Bronchial epithelial cell (primary cell): ENCODE results near the gene UNC79. TPM values are rescaled to one million over a fixed set of nuclear protein-coding genes. Genes with fewer than 3 reads are reported as not detected.

Experiments
- DNase-seq: peaks from one replicate; pipeline ENCODE4 v3.0.0-alpha.2; 2010; ENCODE audit warnings: low read depth
- FAIRE-seq: peaks from 2 replicates; lab custom pipeline; 2011; peaks lifted over from hg19 to GRCh38; lab: Jason Lieb, UNC
- H3K27me3 ChIP-seq: 2 replicates; pipeline ENCODE4 v1.5.1; 2011; ENCODE audit warnings: low read length; ENCODE audit not compliant: control insufficient read depth, insufficient read depth
- H3K36me3 ChIP-seq: 2 replicates; pipeline ENCODE4 v1.5.1; 2011; ENCODE audit warnings: low read length; ENCODE audit not compliant: control insufficient read depth, insufficient read depth
- H3K4me3 ChIP-seq: 2 replicates; pipeline ENCODE4 v1.5.1; 2011; ENCODE audit warnings: mild to moderate bottlenecking, low read depth, low read length, control low read depth
- CTCF ChIP-seq: IDR thresholded peaks from 2 replicates; pipeline ENCODE4 v1.5.1; 2011; ENCODE audit warnings: mild to moderate bottlenecking, moderate library complexity, low read length, control low read depth, inconsistent platforms; ENCODE audit not compliant: insufficient read depth, severe bottlenecking
- total RNA-seq: library from RNA; depleted of rRNA; stranded (reverse); fragments of >200 nt; gene quantifications from 2 replicates; pipeline ENCODE4 v1.2.1, GENCODE V29; 2014

Gene UNC79
- total RNA-seq, 1 donor from 2014 or later, result under 0.01 TPM

GRCh38 chr14:93643127-93643526, 212.4 kb downstream of the UNC79 start:
- Histone ChIP-seq H3K27me3 (no peaks in the 10 kb centered on the region), H3K36me3 (no peaks in the 10 kb centered on the region), H3K4me3 (no peak overlapping the region)
- TF ChIP-seq CTCF, result no peak
- no peak for FAIRE-seq
- no peak for DNase-seq

- DNase-seq (no peak), FAIRE-seq (no peak)
- Histone ChIP-seq H3K4me3 (no peak overlapping the region), H3K27me3 (no peaks in the 10 kb centered on the region), H3K36me3 (no peaks in the 10 kb centered on the region)
- no peak for TF ChIP-seq CTCF
Measured at GRCh38 chr14:93643676-93644075, 212.9 kb downstream of the UNC79 start.

- Histone ChIP-seq H3K36me3 (no peaks in the 10 kb centered on the region), H3K27me3 (no peaks in the 10 kb centered on the region), H3K4me3 (no peak overlapping the region)
- DNase-seq (no peak), FAIRE-seq (no peak)
- TF ChIP-seq CTCF, result no peak
Measured at GRCh38 chr14:93645200-93645599, 214.5 kb downstream of the UNC79 start.

GRCh38 chr14:93648440-93649168, 217.9 kb downstream of the UNC79 start:
- DNase-seq (peak; percentile 30), FAIRE-seq (no peak)

GRCh38 chr14:93654599-93654998, 223.9 kb downstream of the UNC79 start:
- FAIRE-seq, result no peak
- no peak for TF ChIP-seq CTCF
- no peak overlapping the region for H3K4me3 ChIP-seq

More at GRCh38 chr14:93648440-93649168, 217.9 kb downstream of the UNC79 start:
- Histone ChIP-seq H3K4me3 (no peak overlapping the region), H3K27me3 (no peaks in the 10 kb centered on the region), H3K36me3 (no peaks in the 10 kb centered on the region)
- peak; percentile 40 for TF ChIP-seq CTCF

More at GRCh38 chr14:93654599-93654998, 223.9 kb downstream of the UNC79 start:
- Histone ChIP-seq H3K27me3 (no peaks in the 10 kb centered on the region), H3K36me3 (no peaks in the 10 kb centered on the region)
- DNase-seq, result no peak
